Measurements from ENCODE around the gene VGLL4.

DNA sequence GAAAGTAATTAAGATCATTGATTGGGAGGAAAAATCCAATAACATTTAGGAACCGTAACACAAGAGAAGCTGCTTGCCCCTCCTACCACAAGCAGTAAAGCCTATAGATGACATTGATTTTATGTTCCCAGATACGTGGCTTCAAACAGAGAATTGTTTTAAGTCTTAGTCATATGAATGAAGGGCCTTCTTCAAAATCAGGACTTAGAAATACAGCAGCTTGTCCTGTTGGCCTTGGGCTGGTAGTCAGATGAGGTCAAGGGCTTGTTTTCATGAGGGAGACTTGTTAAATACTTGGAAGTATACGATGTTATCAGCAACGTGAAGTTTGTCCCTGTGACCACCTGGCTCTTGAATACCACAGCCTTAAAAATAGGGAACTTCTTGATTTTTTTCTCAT, 114.4 kb downstream of the VGLL4 start:
- TF ChIP-seq, protein P1, sequence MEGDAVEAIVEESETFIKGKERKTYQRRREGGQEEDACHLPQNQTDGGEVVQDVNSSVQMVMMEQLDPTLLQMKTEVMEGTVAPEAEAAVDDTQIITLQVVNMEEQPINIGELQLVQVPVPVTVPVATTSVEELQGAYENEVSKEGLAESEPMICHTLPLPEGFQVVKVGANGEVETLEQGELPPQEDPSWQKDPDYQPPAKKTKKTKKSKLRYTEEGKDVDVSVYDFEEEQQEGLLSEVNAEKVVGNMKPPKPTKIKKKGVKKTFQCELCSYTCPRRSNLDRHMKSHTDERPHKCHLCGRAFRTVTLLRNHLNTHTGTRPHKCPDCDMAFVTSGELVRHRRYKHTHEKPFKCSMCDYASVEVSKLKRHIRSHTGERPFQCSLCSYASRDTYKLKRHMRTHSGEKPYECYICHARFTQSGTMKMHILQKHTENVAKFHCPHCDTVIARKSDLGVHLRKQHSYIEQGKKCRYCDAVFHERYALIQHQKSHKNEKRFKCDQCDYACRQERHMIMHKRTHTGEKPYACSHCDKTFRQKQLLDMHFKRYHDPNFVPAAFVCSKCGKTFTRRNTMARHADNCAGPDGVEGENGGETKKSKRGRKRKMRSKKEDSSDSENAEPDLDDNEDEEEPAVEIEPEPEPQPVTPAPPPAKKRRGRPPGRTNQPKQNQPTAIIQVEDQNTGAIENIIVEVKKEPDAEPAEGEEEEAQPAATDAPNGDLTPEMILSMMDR (conservative IDR thresholded peaks at IDR 0.05; ENCODE audit: low read depth, low read length): no peak
- no peak for TF ChIP-seq EZH2 (IDR thresholded peaks at IDR 0.05; ENCODE audit: low read length, unreplicated experiment)

Measured in PC-3 (cell line).